Measurements from ENCODE around the gene BCL7C.
"Not testable (repeated sequence)": the region's sequence is repeated elsewhere in the genome, so short reads cannot be mapped to it uniquely, and the experiment has no call there.

BCL7C gene

DNA sequence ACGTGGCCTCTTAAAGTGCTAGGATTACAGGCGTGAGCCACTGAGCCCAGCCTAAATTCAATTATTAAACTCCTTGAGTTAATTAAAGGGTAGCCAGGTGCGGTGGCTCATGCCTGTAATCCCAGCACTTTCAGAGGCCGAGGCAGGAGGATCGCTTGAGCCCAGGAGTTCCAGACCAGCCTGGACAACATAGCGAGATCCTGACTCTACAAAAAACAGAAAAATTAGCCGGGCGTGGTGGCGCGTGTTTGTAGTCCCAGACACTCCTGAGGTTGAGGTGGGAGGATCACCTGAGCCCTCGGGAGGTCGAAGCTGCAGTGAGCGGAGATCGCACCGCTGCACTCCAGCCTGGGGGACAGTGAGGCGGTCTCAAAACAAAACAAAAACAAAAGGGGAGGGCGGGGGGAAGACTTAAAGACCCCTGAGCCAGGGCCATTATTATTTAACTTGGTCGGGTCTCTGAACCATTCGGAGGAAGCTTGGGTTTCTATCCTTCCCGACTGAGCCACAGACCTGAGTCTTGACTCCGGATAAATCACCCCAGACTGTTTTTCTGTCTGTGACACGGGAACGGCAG lies 19.5 kb downstream of the BCL7C start:
- peak overlapping the region; percentile 96 for H3K27ac Mint-ChIP-seq
- H3K9me3 Mint-ChIP-seq: no peaks in the 10 kb centered on the region
- peaks cover 35% of the 10 kb centered on the region for H3K4me1 Mint-ChIP-seq (ENCODE audit: low read depth)
- H3K4me3 Mint-ChIP-seq: peak overlapping the region; percentile 96
- peaks cover 20% of the 10 kb centered on the region for H3K36me3 Mint-ChIP-seq (ENCODE audit: low read depth)
- no peaks in the 10 kb centered on the region for H3K27me3 Mint-ChIP-seq

DNA sequence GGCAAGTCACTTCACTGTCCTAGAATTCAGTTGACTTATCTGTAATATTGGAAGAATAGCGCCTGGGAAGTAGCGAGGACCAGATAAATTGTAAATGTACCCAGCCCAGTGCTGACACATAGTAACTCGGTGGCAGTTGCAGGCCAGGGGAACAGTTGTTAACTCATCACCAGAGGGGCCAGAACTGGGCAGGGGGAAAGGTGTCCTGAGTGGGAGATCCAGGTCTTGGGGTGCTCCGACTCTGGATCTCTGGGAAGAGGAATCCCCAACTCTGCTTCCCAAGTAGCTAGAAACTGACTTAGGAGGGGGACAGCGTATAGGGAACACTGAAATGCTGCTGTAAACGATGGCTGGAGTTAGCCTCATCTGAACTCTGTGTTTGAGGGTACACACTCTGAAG lies 23.0 kb downstream of the BCL7C start:
- no peaks in the 10 kb centered on the region for H3K27me3 Mint-ChIP-seq
- H3K9me3 Mint-ChIP-seq: no peaks in the 10 kb centered on the region
- peaks cover 21% of the 10 kb centered on the region for H3K4me1 Mint-ChIP-seq (ENCODE audit: low read depth)
- no peak overlapping the region for H3K27ac Mint-ChIP-seq
- H3K36me3 Mint-ChIP-seq (ENCODE audit: low read depth): peaks cover 4% of the 10 kb centered on the region
- H3K4me3 Mint-ChIP-seq: no peak overlapping the region

DNA sequence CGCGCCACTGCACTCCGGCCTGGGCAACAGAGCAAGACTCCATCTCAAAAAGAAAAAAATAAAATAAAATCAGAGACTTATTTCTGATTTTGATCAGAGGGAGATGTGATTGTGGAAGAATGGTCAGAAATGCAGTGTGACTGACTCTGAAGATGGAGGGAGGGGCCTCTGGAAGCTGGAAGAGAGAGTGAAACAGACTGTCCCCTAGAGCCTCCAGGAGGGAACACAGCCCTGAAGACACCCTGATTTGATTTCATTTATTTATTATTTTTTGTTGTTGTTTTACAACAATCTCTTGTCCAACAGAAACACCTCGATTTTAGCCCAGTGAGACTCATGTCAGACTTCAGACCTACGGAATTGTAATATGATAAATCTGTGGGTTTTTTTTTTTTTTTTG lies 26.1 kb downstream of the BCL7C start:
- Mint-ChIP-seq H3K9me3 (no peaks in the 10 kb centered on the region), H3K4me3 (no peak overlapping the region), H3K36me3 (ENCODE audit: low read depth) (no peaks in the 10 kb centered on the region), H3K4me1 (ENCODE audit: low read depth) (peaks cover 3% of the 10 kb centered on the region), H3K27me3 (no peaks in the 10 kb centered on the region), H3K27ac (no peak overlapping the region)

GRCh38 chr16:30866031-30866430 lies 27.8 kb downstream of the BCL7C start:
- no peaks in the 10 kb centered on the region for H3K36me3 Mint-ChIP-seq (ENCODE audit: low read depth)
- no peaks in the 10 kb centered on the region for H3K9me3 Mint-ChIP-seq
- no peak overlapping the region for H3K27ac Mint-ChIP-seq
- no peaks in the 10 kb centered on the region for H3K27me3 Mint-ChIP-seq
- no peaks in the 10 kb centered on the region for H3K4me1 Mint-ChIP-seq (ENCODE audit: low read depth)
- H3K4me3 Mint-ChIP-seq: no peak overlapping the region

- not testable (repeated sequence) for H3K4me1 Mint-ChIP-seq (ENCODE audit: low read depth); H3K36me3 Mint-ChIP-seq (ENCODE audit: low read depth); H3K9me3 Mint-ChIP-seq; H3K27me3 Mint-ChIP-seq; H3K27ac Mint-ChIP-seq; H3K4me3 Mint-ChIP-seq
Observed at GRCh38 chr16:30863178-30863577, 30.7 kb downstream of the BCL7C start.

DNA sequence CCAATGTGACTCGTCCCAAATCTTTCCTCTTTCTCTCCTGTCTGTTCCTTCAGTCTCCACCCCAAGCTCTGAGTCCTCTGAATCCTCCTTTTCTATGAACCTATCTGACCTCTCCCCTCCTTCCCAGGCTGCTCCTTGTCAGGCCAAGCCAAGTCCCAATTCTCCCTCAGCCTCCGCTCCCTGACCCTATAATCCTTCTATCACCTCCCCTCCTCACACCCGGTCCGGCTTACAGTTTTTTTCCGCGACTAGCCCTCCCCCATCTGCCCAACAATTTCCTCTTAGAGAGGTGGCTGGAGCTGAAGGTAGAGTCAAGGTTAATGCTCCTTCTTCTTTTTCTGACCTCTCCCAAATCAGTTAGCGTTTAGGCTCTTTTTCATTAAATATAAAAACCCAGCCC lies 33.1 kb downstream of the BCL7C start:
- not testable (repeated sequence) for H3K27ac Mint-ChIP-seq; H3K4me1 Mint-ChIP-seq (ENCODE audit: low read depth); H3K9me3 Mint-ChIP-seq; H3K36me3 Mint-ChIP-seq (ENCODE audit: low read depth); H3K27me3 Mint-ChIP-seq; H3K4me3 Mint-ChIP-seq

GRCh38 chr16:30858829-30859423 lies 35.0 kb downstream of the BCL7C start:
- Mint-ChIP-seq H3K4me3 (no peak overlapping the region), H3K4me1 (ENCODE audit: low read depth) (no peaks in the 10 kb centered on the region), H3K36me3 (ENCODE audit: low read depth) (no peaks in the 10 kb centered on the region), H3K27me3 (no peaks in the 10 kb centered on the region), H3K27ac (no peak overlapping the region), H3K9me3 (no peaks in the 10 kb centered on the region)

- Mint-ChIP-seq H3K4me3 (no peak overlapping the region), H3K27ac (no peak overlapping the region), H3K36me3 (ENCODE audit: low read depth) (no peaks in the 10 kb centered on the region), H3K4me1 (ENCODE audit: low read depth) (no peaks in the 10 kb centered on the region), H3K9me3 (no peaks in the 10 kb centered on the region), H3K27me3 (no peaks in the 10 kb centered on the region)
Observed at GRCh38 chr16:30858111-30858495, 35.8 kb downstream of the BCL7C start.

DNA sequence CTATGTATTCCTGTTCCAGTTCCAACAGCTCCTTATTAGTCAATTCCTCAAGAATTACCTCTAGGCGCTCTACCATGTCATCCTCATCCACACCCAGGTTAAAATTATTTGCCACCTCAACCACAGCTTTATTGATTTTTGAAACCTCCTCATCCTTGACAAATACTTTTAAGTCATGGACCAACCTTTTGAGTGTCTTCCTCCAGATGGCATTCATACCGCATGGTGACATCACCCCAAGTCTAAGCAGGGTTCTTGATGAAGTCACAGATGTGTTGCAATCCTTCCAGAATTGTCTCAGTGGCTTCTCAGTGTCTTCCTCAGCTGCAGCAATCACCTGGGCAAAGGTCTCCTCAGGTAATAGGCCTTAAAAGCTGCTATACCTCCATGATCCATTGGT lies 40.1 kb downstream of the BCL7C start:
- Mint-ChIP-seq H3K27ac (no peak overlapping the region), H3K36me3 (ENCODE audit: low read depth) (no peaks in the 10 kb centered on the region), H3K4me3 (no peak overlapping the region)

DNA sequence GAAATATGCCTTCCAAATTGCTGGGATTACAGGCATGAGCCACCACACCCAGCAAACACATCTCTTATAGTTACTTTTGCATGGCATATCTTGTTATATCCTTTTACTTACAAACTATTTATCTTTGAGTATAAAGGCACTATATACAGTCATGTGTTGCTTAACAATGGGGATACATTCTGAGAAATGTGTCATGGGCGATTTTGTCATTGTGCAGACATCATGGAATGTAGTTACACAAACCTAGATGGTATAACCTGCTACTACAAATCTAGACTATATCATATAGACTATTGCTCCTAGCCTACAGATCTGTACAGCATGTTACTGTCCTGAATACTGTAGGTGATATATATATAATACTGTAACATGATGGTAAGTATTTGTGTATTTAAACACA lies 43.6 kb downstream of the BCL7C start:
- Mint-ChIP-seq H3K36me3 (ENCODE audit: low read depth) (no peaks in the 10 kb centered on the region), H3K4me3 (no peak overlapping the region), H3K27ac (no peak overlapping the region)

More for the DNA sequence above, 40.1 kb downstream of the BCL7C start:
- H3K9me3 Mint-ChIP-seq: no peaks in the 10 kb centered on the region
- H3K4me1 Mint-ChIP-seq (ENCODE audit: low read depth): no peaks in the 10 kb centered on the region
- no peaks in the 10 kb centered on the region for H3K27me3 Mint-ChIP-seq

GRCh38 chr16:30846649-30847402 lies 47.1 kb downstream of the BCL7C start:
- Mint-ChIP-seq H3K36me3 (ENCODE audit: low read depth) (no peaks in the 10 kb centered on the region), H3K4me3 (no peak overlapping the region), H3K4me1 (ENCODE audit: low read depth) (peaks cover 13% of the 10 kb centered on the region), H3K9me3 (no peaks in the 10 kb centered on the region), H3K27me3 (no peaks in the 10 kb centered on the region), H3K27ac (no peak overlapping the region)

More for the DNA sequence above, 43.6 kb downstream of the BCL7C start:
- Mint-ChIP-seq H3K9me3 (no peaks in the 10 kb centered on the region), H3K4me1 (ENCODE audit: low read depth) (peaks cover 2% of the 10 kb centered on the region), H3K27me3 (no peaks in the 10 kb centered on the region)

- Mint-ChIP-seq H3K27ac (peak overlapping the region; percentile 65), H3K27me3 (no peaks in the 10 kb centered on the region), H3K4me1 (ENCODE audit: low read depth) (peaks cover 13% of the 10 kb centered on the region), H3K4me3 (peak overlapping the region; percentile 24), H3K36me3 (ENCODE audit: low read depth) (no peaks in the 10 kb centered on the region), H3K9me3 (no peaks in the 10 kb centered on the region)
Observed at GRCh38 chr16:30844671-30845449, 49.0 kb downstream of the BCL7C start.

DNA sequence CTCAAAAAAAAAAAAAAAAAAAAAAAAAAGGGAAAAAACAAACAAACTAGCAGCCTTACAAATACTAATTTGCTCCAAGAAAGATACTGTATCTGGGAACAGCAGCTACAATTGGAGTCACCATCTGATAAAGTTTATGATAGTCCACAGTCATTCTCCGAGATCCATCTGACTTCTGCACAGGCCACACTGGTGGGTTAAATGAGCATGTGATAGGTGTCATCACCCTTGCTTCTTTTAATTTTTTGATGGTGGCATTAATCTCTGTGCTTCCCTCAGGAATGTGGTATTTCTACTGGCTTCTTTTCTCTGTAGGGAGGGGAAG lies 49.6 kb downstream of the BCL7C start:
- no peaks in the 10 kb centered on the region for H3K36me3 Mint-ChIP-seq (ENCODE audit: low read depth)
- no peaks in the 10 kb centered on the region for H3K27me3 Mint-ChIP-seq
- peak overlapping the region; percentile 11 for H3K27ac Mint-ChIP-seq
- no peak overlapping the region for H3K4me3 Mint-ChIP-seq
- no peaks in the 10 kb centered on the region for H3K9me3 Mint-ChIP-seq
- peaks cover 13% of the 10 kb centered on the region for H3K4me1 Mint-ChIP-seq (ENCODE audit: low read depth)

DNA sequence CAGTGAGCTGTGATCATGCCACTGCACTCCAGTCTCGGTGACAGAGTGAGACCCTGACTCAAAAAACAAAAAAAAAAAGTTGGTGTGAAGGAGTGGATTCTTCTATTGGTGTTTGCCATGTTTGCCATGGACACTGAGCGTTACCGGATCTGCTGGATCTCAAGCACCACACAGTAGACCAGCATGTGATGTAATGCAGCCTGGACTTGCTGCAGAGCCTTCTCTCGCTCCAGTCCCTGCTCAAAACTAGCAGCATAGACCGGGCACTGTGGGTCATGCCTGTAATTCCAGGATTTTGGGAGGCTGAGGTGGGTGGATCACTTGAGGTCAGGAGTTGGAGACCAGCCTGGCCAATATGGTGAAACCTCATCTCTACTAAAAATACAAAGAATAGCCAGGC lies 50.4 kb downstream of the BCL7C start:
- Mint-ChIP-seq H3K9me3 (no peaks in the 10 kb centered on the region), H3K4me1 (ENCODE audit: low read depth) (peaks cover 13% of the 10 kb centered on the region), H3K4me3 (no peak overlapping the region), H3K27ac (no peak overlapping the region), H3K27me3 (no peaks in the 10 kb centered on the region), H3K36me3 (ENCODE audit: low read depth) (no peaks in the 10 kb centered on the region)

DNA sequence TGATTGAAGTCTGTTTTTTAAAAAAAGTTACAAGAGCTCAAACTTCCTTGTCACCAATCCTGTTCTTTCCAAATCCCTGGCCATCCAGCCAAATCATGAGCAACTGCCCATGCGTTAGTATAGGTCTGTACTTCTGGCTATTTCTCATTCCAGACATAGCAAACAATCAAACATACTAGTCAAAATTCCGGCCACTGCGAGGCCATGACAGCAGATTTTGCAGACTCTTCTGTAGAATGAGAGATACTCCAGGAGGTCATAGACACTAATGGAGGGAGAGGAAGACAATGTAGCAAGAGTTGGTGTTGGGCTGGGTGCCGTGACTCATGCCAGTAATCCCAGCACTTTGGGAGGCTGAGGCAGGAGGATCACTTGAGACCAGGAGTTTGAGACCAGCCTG lies 50.9 kb downstream of the BCL7C start:
- no peak overlapping the region for H3K27ac Mint-ChIP-seq

More for the DNA sequence above, 50.9 kb downstream of the BCL7C start:
- Mint-ChIP-seq H3K4me1 (ENCODE audit: low read depth) (peaks cover 13% of the 10 kb centered on the region), H3K27me3 (no peaks in the 10 kb centered on the region), H3K9me3 (no peaks in the 10 kb centered on the region), H3K4me3 (no peak overlapping the region), H3K36me3 (ENCODE audit: low read depth) (no peaks in the 10 kb centered on the region)
